ENCODE measurements around the gene CRYAA.
"Not testable (repeated sequence)": the region's sequence is repeated elsewhere in the genome, so short reads cannot be mapped to it uniquely, and the experiment has no call there.

Gene CRYAA

GRCh38 chr21:43178175-43178826 lies 9.5 kb downstream of the CRYAA start:
- not testable (repeated sequence) for DNase-seq

GRCh38 chr21:43181033-43181432 lies 12.2 kb downstream of the CRYAA start:
- DNase-seq: not testable (repeated sequence)

- not testable (repeated sequence) for DNase-seq
Measured at GRCh38 chr21:43187268-43187667, 18.5 kb downstream of the CRYAA start.

- no peak for DNase-seq
Measured at GRCh38 chr21:43187715-43188114, 18.9 kb downstream of the CRYAA start.

GRCh38 chr21:43188181-43188580 lies 19.4 kb downstream of the CRYAA start:
- DNase-seq: no peak

GRCh38 chr21:43188592-43189210 lies 19.9 kb downstream of the CRYAA start:
- DNase-seq: peak; percentile 11

- no peak for DNase-seq
Measured at GRCh38 chr21:43189936-43190335, 21.1 kb downstream of the CRYAA start.

GRCh38 chr21:43190544-43190943 lies 21.7 kb downstream of the CRYAA start:
- DNase-seq: no peak

- DNase-seq: no peak
Measured at GRCh38 chr21:43190951-43191350, 22.1 kb downstream of the CRYAA start.

GRCh38 chr21:43191521-43191920 lies 22.7 kb downstream of the CRYAA start:
- no peak for DNase-seq

GRCh38 chr21:43191971-43192370 lies 23.2 kb downstream of the CRYAA start:
- DNase-seq: no peak

- no peak for DNase-seq
Measured at GRCh38 chr21:43192501-43193081, 23.8 kb downstream of the CRYAA start.

- DNase-seq: no peak
Measured at GRCh38 chr21:43193088-43193650, 24.4 kb downstream of the CRYAA start.

GRCh38 chr21:43193651-43194302 lies 25.0 kb downstream of the CRYAA start:
- DNase-seq: peak; percentile 77

- peak; percentile 48 for DNase-seq
Measured at GRCh38 chr21:43194303-43195120, 25.7 kb downstream of the CRYAA start.

- DNase-seq: no peak
Measured at GRCh38 chr21:43195121-43196021, 26.6 kb downstream of the CRYAA start.

GRCh38 chr21:43196826-43197225 lies 28.0 kb downstream of the CRYAA start:
- no peak for DNase-seq

GRCh38 chr21:43198376-43198775 lies 29.6 kb downstream of the CRYAA start:
- no peak for DNase-seq

- no peak for DNase-seq
Measured at GRCh38 chr21:43201491-43201890, 32.7 kb downstream of the CRYAA start.

GRCh38 chr21:43203591-43203990 lies 34.8 kb downstream of the CRYAA start:
- no peak for DNase-seq

GRCh38 chr21:43204638-43205037 lies 35.8 kb downstream of the CRYAA start:
- DNase-seq: no peak

Data from MV-4-11 (cell line).